ENCODE data around the gene ATP5F1E.

Gene ATP5F1E

GRCh38 chr20:59032023-59032712 is at the start of gene ATP5F1E:
Gene ATP5F1E (minus strand): TSS chr20:59032335. CDS start chr20:59032251, 84 bp downstream.
- peaks cover 38 to 54% of the 10 kb centered on the region in 2 donors for H3K36me3 Mint-ChIP-seq
- DNase-seq (peak; percentile 96), ATAC-seq (replicated peaks) (peak; percentile 96 to 98)
- peaks cover 20 to 53% of the 10 kb centered on the region in 2 donors for H3K4me1 Mint-ChIP-seq
- no peaks in the 10 kb centered on the region for H3K27me3 Mint-ChIP-seq
- H3K9me3 Mint-ChIP-seq: no peaks in the 10 kb centered on the region
- peak within 1 kb of the TSS; percentile 95 to 98 for H3K4me3 Mint-ChIP-seq
- peak within 1 kb of the TSS; percentile 98 for H3K27ac Mint-ChIP-seq

DNA sequence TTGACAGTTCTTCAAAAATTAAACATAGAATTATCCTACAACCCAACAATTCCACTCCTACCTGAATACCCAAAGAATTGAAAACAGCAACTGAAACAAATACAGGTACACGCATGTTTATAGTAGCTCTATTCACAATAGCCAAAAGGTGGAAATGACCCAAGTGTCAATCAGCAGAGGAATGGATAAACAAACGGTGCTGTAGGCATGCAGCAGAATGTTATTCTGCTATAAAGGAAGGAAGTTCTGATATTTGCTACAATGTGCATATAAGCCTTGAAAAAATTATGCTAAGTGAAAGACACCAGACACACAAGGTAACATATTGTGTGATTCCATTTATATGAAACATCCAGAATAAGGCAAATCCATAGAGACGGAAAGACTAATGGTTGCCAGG is 48.9 kb upstream of the ATP5F1E start:
- Mint-ChIP-seq H3K4me1 (peaks cover 8 to 19% of the 10 kb centered on the region in 2 donors), H3K27me3 (peaks cover 25 to 28% of the 10 kb centered on the region in 2 donors), H3K36me3 (no peaks in the 10 kb centered on the region), H3K27ac (no peak overlapping the region), H3K9me3 (no peaks in the 10 kb centered on the region), H3K4me3 (no peak overlapping the region)
- ATAC-seq (replicated peaks): no peak
- DNase-seq: no peak

- no peak overlapping the region for H3K27ac Mint-ChIP-seq
- H3K4me1 Mint-ChIP-seq: peaks cover 20 to 37% of the 10 kb centered on the region in 2 donors
- no peak overlapping the region for H3K4me3 Mint-ChIP-seq
- no peak for DNase-seq
- ATAC-seq (replicated peaks): peak; percentile 55 to 61
- H3K9me3 Mint-ChIP-seq: no peaks in the 10 kb centered on the region
- H3K27me3 Mint-ChIP-seq: peaks cover 27 to 28% of the 10 kb centered on the region in 2 donors
- no peaks in the 10 kb centered on the region for H3K36me3 Mint-ChIP-seq
Measured at GRCh38 chr20:59078231-59078630, 46.1 kb upstream of the ATP5F1E start.

- H3K27ac Mint-ChIP-seq: no peak overlapping the region
- ATAC-seq (replicated peaks) (no peak), DNase-seq (no peak)
- H3K4me1 Mint-ChIP-seq: peaks cover 23 to 43% of the 10 kb centered on the region in 2 donors
- peak overlapping the region; percentile 4 for H3K4me3 Mint-ChIP-seq
- H3K9me3 Mint-ChIP-seq: no peaks in the 10 kb centered on the region
- peaks cover 23 to 24% of the 10 kb centered on the region in 2 donors for H3K27me3 Mint-ChIP-seq
- no peaks in the 10 kb centered on the region for H3K36me3 Mint-ChIP-seq
Measured at GRCh38 chr20:59077705-59078104, 45.6 kb upstream of the ATP5F1E start.

GRCh38 chr20:59075934-59076508 is 43.9 kb upstream of the ATP5F1E start:
- Mint-ChIP-seq H3K9me3 (no peaks in the 10 kb centered on the region), H3K36me3 (no peaks in the 10 kb centered on the region), H3K4me3 (no peak overlapping the region), H3K4me1 (peaks cover 30 to 58% of the 10 kb centered on the region in 2 donors), H3K27me3 (peaks cover 18 to 20% of the 10 kb centered on the region in 2 donors), H3K27ac (no peak overlapping the region)
- ATAC-seq (replicated peaks): no peak
- DNase-seq: no peak

DNA sequence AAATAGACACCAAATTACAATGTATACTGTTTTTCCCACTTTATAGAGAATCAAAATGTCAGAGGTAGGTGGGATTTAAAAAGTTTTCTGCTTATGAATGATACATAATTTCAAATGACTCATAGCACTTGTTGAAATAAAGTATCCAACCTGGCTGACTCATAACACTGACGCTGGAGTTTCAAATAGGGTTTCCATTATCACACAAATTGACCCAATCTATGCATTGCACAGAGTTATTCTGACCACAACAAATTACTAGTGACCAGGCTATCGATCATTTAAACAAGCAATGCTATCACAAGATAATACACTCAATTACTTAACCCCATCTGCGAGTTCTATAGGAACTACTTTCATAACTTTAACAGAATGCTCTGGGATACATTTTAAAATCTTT is 42.3 kb upstream of the ATP5F1E start:
- peaks cover 37 to 62% of the 10 kb centered on the region in 2 donors for H3K4me1 Mint-ChIP-seq
- ATAC-seq (replicated peaks) (peak; percentile 42 to 49), DNase-seq (no peak)
- H3K4me3 Mint-ChIP-seq: no peak overlapping the region
- no peak overlapping the region for H3K27ac Mint-ChIP-seq
- H3K9me3 Mint-ChIP-seq: no peaks in the 10 kb centered on the region
- no peaks in the 10 kb centered on the region for H3K36me3 Mint-ChIP-seq
- peaks cover 16 to 19% of the 10 kb centered on the region in 2 donors for H3K27me3 Mint-ChIP-seq

- ATAC-seq (replicated peaks) (no peak), DNase-seq (no peak)
- H3K9me3 Mint-ChIP-seq: no peaks in the 10 kb centered on the region
- no peak overlapping the region for H3K4me3 Mint-ChIP-seq
- H3K27me3 Mint-ChIP-seq: peaks cover 16 to 19% of the 10 kb centered on the region in 2 donors
- no peaks in the 10 kb centered on the region for H3K36me3 Mint-ChIP-seq
- H3K4me1 Mint-ChIP-seq: peaks cover 43 to 65% of the 10 kb centered on the region in 2 donors
- no peak overlapping the region for H3K27ac Mint-ChIP-seq
Measured at GRCh38 chr20:59073582-59073981, 41.4 kb upstream of the ATP5F1E start.

DNA sequence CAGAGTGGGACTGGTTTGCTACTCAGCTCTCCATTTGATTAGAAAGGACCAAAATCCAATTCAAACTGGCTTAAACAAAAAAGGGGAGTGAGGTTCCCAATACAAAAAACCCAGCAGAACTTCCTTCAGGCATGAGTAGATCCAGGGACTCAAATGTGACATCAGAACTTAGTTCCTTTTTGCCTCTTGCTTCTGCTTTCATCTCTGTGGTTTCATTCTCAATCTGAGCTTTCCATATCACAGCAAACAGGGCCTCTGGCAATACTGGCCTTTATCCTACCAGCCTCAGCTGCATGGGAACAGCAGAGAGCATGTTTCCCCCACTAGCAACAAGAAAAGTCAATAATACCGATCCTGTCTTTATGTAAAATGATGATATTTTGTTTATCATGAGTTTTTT is 39.1 kb upstream of the ATP5F1E start:
- no peaks in the 10 kb centered on the region for H3K9me3 Mint-ChIP-seq
- peaks cover 14 to 15% of the 10 kb centered on the region in 2 donors for H3K27me3 Mint-ChIP-seq
- ATAC-seq (replicated peaks) (peak; percentile 92 to 93), DNase-seq (peak; percentile 24)
- peak overlapping the region; percentile 25 for H3K27ac Mint-ChIP-seq
- peaks cover 36 to 50% of the 10 kb centered on the region in 2 donors for H3K4me1 Mint-ChIP-seq
- H3K36me3 Mint-ChIP-seq: no peaks in the 10 kb centered on the region
- H3K4me3 Mint-ChIP-seq: peak overlapping the region in 1 of 2 donors; percentile 30

DNA sequence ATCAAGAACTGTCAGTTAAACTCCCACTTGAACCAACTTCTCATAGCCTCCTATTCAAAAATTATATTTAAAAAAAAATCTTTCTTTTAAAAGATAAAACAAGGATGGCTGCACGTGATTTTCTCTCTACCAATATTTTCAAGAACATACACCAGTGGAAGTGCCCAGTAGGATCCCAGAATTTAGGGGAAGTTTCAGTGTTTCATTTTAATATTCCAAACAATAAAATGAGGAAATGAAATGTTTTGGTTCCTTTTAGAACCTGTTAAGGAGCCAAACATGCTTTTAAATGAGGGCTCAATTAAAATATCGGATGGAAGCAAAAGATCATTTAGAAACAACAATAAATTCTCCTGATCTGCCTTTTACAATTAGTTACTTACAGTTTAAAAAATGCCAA is 36.9 kb upstream of the ATP5F1E start:
- no peaks in the 10 kb centered on the region for H3K9me3 Mint-ChIP-seq
- no peak overlapping the region for H3K4me3 Mint-ChIP-seq
- peaks cover 28 to 35% of the 10 kb centered on the region in 2 donors for H3K4me1 Mint-ChIP-seq
- DNase-seq (no peak), ATAC-seq (replicated peaks) (no peak)
- H3K36me3 Mint-ChIP-seq: no peaks in the 10 kb centered on the region
- H3K27ac Mint-ChIP-seq: no peak overlapping the region
- peaks cover 0 to 3% of the 10 kb centered on the region in 2 donors for H3K27me3 Mint-ChIP-seq

- Mint-ChIP-seq H3K27me3 (peaks cover 0 to 3% of the 10 kb centered on the region in 2 donors), H3K27ac (no peak overlapping the region), H3K9me3 (no peaks in the 10 kb centered on the region), H3K36me3 (no peaks in the 10 kb centered on the region), H3K4me1 (peaks cover 25 to 31% of the 10 kb centered on the region in 2 donors), H3K4me3 (no peak overlapping the region)
- no peak for DNase-seq
- ATAC-seq (replicated peaks): no peak
Measured at GRCh38 chr20:59068534-59068933, 36.4 kb upstream of the ATP5F1E start.

GRCh38 chr20:59064214-59064722 is 32.1 kb upstream of the ATP5F1E start:
- Mint-ChIP-seq H3K27me3 (peaks cover 0 to 9% of the 10 kb centered on the region in 2 donors), H3K36me3 (no peaks in the 10 kb centered on the region), H3K4me1 (peaks cover 6% of the 10 kb centered on the region in 2 donors), H3K27ac (no peak overlapping the region), H3K9me3 (no peaks in the 10 kb centered on the region), H3K4me3 (no peak overlapping the region)
- DNase-seq (no peak), ATAC-seq (replicated peaks) (no peak)

DNA sequence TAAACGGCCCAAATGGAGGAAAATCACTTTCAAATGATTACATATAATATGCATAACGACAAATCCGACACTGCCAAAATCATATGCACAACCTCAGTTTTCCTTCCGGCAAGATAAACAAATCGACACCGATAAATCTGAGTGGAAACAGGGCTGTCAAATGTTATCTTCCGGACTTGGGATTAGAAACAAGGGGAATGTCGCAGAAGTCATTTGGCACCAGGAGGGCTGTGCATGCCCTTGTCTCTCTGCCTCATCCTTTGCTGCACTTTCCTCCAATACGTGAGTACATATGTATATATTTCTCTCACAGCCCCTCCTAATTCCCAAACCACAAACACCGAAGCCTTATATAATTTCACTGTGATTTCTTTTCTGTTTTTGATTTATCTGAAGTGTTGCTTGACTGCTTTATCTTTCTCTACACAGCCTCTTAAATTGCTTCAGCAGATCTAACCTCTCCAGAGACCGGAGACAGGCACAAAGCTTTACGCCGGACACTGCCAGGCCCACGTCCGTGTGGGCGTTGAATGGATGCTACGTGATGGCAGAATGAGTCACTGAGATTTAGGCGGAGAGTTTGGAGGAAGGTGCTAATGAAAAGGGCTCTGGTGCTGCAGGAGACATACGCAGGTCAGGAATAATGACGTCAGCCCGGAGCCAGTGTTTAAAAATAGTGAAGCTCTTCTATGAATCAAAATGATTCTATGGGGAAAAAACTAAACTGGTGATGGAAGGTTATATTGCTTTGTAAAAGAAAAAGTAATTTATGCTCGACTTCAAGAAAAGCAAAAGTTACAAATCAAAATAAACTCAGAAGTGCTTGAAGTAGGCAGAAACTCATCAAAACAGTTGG is 31.5 kb upstream of the ATP5F1E start:
- DNase-seq: no peak
- H3K4me3 Mint-ChIP-seq: no peak overlapping the region
- H3K4me1 Mint-ChIP-seq: peaks cover 0 to 1% of the 10 kb centered on the region in 2 donors
- no peaks in the 10 kb centered on the region for H3K36me3 Mint-ChIP-seq
- ATAC-seq (replicated peaks): no peak
- H3K27me3 Mint-ChIP-seq: peaks cover 0 to 9% of the 10 kb centered on the region in 2 donors
- no peak overlapping the region for H3K27ac Mint-ChIP-seq
- no peaks in the 10 kb centered on the region for H3K9me3 Mint-ChIP-seq

DNA sequence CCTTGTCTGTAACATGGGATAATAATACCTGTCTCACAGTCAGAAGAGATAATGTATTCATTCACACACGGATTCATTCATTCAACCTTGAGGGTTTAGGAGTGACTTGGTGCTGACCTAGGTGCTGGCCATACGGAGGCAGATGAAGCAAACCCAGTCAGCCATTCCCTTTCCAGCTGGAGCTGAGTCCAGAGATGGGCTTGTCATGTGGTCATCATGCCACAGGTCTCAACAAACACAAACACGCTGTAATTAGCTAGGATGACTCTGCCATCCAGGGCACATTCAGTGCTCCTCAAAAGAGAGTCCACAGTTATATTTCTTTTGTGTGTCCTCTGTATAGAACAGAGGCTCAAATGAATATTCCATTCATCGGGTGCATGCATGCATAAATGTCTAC is 29.9 kb upstream of the ATP5F1E start:
- Mint-ChIP-seq H3K27ac (no peak overlapping the region), H3K4me3 (no peak overlapping the region), H3K4me1 (no peaks in the 10 kb centered on the region), H3K36me3 (no peaks in the 10 kb centered on the region), H3K9me3 (no peaks in the 10 kb centered on the region), H3K27me3 (peaks cover 0 to 6% of the 10 kb centered on the region in 2 donors)
- DNase-seq: no peak
- no peak for ATAC-seq (replicated peaks)

DNA sequence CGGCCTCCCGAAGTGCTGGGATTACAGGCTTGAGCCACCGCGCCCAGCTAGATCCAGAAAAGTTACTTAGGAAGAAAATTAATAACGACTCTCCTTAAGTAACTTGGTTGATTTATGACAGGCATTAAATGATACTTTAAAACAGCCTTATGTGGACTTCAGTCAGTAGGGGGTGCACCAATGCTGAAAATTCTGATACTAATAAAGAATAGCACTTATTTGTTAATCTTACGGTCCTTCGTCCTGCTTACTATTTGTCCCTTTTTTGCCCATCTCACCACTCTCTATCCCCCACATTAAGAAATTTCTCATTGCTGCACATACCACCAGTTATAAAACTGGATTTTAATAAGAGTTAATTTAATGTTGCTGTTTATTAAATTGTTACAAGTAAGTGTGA is 23.2 kb upstream of the ATP5F1E start:
- no peaks in the 10 kb centered on the region for H3K9me3 Mint-ChIP-seq
- no peak for DNase-seq
- no peak overlapping the region for H3K27ac Mint-ChIP-seq
- no peak overlapping the region for H3K4me3 Mint-ChIP-seq
- H3K36me3 Mint-ChIP-seq: no peaks in the 10 kb centered on the region
- ATAC-seq (replicated peaks): no peak
- peaks cover 5 to 23% of the 10 kb centered on the region in 2 donors for H3K27me3 Mint-ChIP-seq
- no peaks in the 10 kb centered on the region for H3K4me1 Mint-ChIP-seq

All from stimulated activated naive B cell treated with anti-CD40 and anti-IgM and Interleukin-4, amounts not matched to agents 10 μg/mL and 1 μg/mL and 100 μg/mL, for 72 hours (primary cell).